Erythroblast (primary cell): ENCODE data around the gene EXOC6B.
"Not testable (repeated sequence)": the region's sequence is repeated elsewhere in the genome, so short reads cannot be mapped to it uniquely, and the experiment has no call there.

Experiments used
- DNase-seq, 2 experiments: peaks; one replicate each; lab custom pipeline; 2025; lab: John Stamatoyannopoulos, UW
- GATA1 ChIP-seq: IDR thresholded peaks from 2 replicates; pipeline ENCODE4 v1.6.1; 2011; ENCODE audit warnings: low read depth, mild to moderate bottlenecking, control low read depth, low read length, moderate library complexity
- POLR2A ChIP-seq: IDR thresholded peaks from 2 replicates; pipeline ENCODE4 v1.6.1; 2011; ENCODE audit warnings: mild to moderate bottlenecking, low read length

The EXOC6B gene

DNA sequence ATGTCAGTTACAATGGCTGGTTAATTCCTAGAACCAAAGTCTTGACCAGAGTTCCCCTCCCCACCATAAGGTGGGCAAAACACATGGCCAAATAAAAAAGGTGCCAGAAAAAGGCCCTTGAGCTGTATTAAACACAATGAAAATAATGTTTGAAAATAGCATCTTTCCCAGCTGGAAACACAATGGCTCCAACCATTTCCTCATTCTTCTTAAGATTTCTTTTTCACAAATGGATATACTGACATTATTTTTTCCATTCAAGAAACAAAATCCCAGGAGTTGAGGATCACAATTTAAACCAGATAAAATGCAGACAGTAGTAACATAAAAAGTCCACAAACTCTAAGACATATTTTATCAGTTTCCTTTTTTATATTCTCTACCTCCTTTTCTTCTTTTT, 143.8 kb downstream of the EXOC6B start:
- TF ChIP-seq GATA1 = no peak
- no peak for TF ChIP-seq POLR2A
- no peak for DNase-seq

DNA sequence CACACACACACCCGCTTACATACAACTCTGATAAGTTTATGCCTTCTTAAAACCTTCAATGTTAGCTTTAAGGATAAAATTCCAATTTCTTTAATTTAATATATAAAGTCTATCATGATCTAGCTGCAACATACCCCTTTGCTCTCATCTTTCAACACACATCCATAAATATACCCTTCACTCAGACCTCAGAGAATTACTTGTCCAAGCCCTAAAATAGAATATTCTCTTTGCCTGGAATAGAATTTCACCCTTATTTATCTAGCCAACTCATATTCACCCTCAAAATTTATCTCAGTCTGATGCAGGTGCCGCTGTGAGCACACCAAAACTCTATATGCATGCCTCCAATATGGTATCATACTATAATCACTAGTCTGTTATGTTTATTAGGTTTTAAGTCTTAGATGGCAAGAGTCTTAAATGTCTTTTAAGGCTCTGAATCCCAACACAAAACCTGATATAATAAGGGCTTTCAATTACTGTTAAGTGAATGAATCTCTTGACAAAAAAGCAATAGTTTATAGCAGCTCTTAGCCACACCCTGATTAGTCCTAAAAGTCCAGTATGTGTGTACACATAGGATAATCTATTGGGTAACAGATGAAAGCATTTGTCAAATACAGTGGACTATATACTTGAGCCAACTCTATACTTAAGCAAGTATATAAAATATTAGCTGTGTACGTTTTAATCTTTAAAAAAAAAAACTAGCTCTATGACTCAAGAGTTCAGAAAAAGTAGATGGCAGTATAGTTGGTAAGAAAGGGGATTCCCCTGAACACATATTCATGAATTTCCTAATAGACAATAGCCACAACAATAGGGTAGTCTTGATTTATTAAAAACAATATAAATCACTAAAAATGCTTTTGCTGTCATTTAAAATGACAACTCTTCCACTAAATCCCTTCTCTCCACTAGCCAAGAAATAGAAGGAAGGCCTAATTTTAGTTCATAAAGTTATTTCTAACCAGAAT, 144.5 kb downstream of the EXOC6B start:
- TF ChIP-seq GATA1 (no peak), POLR2A (no peak)
- DNase-seq = no peak

DNA sequence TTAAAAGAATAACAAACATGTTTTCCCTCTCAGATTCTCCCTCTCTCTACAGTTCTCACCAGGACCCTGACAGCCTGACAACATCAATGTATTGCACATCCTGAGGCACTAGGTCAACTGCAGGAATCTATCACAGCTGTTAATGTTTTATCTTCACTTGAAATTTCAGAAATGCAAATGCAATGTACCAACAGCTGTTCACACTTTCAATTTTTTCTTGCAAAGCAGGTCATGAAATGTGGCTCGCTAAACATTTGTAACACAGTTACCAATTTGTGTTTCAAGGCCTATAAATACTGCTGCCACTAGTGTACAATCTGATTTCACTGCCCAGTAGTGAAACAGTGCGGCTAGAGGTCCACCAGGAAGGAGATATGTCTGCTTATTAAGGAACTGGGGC, 147.8 kb downstream of the EXOC6B start:
- TF ChIP-seq GATA1 = no peak
- TF ChIP-seq POLR2A = no peak
- DNase-seq = no peak

DNA sequence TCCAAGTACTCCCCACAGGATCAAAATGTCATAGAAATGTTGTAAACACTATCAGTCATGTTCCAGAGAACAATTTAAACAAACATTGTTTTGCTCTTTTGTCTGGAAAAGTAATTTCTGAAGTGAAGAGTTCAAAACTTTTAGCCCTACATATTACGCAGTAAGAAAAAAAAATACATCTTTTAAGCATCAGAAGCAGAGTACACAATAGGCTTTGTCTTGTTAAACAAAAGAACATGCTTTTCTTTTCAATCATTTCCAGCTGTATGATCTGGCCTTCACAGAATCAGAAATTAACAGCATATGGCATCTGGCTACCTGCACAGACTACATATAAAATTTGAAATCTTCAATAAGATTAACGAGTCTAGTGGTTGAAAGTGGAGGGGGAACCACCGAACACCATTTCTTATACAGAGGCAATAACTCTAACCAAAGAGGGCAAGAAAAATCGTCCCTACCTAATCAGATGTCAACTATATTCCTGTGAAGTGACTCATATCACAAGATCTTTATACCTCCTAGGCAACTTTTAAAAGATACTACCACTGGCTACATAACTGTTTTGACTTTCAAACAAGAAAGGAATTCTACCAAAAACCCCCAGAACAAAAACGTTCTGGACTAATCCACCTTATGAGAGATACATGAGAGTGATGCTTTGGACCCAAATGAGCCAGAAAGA, 149.3 kb downstream of the EXOC6B start:
- TF ChIP-seq POLR2A = no peak
- no peak for TF ChIP-seq GATA1
- DNase-seq = no peak

DNA sequence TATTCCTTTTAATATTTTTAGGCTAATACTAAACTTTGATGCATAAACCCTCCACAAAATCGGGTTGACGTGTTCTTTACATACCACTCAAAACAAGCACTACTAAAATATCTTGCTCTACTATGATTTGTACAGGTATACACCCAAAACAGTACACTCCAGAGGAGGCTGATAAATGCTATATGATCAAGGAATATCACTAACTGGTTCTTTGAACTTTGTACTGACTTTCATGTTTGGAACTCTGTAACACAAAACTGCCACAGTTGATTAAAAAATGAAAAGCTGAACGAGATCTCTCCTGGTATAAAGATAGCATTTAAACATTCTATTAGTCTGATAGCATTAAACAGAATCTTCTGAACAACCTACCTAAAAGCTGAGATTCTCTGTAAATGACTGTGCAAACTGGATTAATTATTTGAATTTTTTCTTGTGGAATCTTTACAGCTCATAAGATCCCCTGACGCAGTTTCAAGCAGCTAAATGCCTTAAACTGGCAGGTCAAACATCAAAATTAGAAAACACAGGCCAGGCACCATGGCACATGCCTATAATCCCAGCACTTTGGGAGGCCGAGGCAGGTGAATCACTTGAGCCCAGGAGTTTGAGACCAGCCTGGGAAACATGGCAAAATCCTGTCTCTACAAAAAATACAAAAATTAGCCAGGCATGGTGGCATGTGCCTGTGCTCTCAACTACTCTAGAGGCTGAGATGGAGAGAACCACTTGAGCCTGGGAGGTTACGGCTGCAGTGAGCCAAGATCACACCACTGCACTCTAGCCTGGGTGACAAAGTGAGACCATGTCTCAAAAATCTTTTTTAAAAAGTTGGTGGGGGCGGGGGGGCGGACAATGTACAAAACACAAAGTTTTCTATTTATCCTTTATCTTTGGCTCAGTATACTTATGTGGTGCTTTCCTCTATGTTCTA, 150.6 kb downstream of the EXOC6B start:
- DNase-seq = no peak
- TF ChIP-seq POLR2A (no peak), GATA1 (no peak)

DNA sequence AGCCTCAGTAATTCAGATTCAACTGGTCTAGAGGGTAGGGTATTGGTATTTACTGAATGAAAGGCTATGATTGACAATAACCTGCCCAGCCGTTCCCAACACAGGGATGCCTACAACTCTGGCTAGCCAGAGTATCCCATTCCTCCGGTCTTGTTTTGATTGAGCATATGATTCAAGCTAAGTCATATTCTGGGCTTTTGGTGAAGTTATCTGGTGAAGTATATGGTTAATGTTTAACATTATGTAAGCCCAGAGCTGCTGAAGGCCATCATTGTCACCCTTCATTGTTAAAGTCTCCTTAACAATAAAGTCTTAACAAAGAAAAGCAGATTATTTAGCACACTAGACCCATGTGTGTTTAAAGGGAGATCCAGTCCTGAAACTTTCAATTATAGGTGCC, 152.6 kb downstream of the EXOC6B start:
- TF ChIP-seq GATA1 (no peak), POLR2A (no peak)
- DNase-seq = no peak

DNA sequence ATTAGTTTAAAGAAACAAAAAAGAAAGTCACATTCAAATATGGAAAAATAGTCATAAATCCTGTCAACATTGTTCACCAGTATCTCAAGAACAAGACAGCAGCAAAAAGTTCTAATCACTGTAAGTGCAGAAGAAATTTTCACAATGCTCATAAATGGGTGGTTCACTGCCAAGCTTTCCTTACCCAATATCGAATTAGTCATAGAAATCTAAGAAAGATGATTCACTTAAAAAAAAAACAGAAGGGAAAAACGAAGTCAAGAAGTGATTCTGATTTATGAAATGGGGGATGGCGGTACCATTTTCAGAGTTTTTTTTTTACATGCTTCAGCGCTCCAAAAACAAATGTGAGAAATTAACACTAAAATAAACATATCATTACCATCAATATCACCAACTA, 156.7 kb downstream of the EXOC6B start:
- TF ChIP-seq POLR2A (no peak), GATA1 (no peak)
- no peak for DNase-seq

DNA sequence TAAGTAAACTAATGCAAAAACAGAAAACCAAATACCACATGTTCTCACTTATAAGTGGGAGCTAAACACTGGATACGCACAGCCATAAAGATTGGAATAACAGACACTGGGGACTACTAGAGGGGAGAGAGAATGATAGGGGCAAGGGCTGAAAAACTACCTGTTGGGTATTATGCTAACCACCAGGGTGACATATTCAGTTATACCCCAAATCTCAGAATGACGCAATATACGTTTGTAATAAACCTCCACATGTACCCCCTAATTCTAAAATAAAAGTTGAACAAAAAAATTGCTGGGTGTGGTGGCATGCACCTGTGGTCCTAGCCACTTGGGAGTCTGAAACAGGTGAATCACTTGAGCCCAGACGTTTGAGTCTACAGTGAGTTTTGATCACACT, 157.2 kb downstream of the EXOC6B start:
- no peak for TF ChIP-seq GATA1
- TF ChIP-seq POLR2A = no peak
- no peak for DNase-seq

DNA sequence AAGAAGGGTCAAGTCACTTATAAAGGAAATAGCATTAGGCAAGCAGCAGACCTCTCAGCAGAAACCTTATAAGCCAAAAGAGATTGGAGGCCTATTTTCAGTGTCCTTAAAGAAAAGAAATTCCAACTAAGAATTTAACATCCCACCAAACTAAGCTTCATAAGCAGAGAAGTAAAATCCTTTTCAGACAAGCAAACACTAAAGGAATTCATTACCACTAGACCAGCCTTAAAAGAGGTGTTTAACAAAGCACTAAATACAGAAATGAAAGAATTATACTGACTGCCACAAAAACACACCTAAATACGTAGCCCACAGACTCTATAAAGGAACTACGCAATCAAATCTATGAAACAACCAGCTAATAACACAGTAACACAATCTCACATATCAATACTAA, 160.4 kb downstream of the EXOC6B start:
- no peak for TF ChIP-seq GATA1
- no peak for TF ChIP-seq POLR2A
- no peak for DNase-seq

DNA sequence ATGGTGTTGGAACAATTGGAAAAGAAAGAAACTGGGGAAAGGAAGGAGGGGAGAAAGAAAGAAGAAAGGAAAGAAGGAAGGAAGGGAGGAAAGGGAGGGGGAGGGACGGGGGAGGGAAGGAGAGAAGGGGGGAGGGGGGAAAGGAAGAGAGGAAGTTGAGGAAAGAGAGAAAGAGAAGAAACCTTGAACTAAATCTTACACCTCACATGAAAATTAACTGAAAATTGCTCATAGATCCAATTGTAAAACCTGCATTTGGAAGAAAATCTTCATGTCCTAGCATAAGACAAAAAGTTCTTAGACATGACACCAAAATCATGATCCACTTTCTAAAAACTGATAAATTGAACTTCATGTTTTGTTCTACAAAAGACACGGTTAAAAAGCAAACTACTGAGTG, 163.8 kb downstream of the EXOC6B start:
- TF ChIP-seq GATA1 (no peak), POLR2A (no peak)

DNA sequence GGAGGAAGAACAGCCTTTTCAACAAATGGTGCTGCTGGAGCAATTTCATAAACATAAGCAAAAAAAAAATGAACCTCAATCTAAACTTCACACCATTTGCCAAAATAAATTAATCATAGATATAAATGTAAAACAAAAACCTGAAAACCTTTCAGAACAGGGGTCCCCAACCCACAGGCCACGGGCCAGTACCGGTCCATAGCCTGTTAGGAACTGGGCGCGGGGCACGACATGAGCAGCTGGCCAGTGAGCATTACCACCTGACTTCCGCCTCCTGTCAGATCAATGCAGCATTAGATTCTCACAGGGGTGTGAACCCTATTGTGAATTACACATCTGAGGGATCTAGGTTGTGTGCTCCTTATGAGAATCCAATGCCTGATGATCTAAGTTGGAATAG, 176.0 kb downstream of the EXOC6B start:
- no peak for DNase-seq
- TF ChIP-seq POLR2A = no peak
- TF ChIP-seq GATA1 = no peak

More for the DNA sequence above, 163.8 kb downstream of the EXOC6B start:
- DNase-seq = no peak

DNA sequence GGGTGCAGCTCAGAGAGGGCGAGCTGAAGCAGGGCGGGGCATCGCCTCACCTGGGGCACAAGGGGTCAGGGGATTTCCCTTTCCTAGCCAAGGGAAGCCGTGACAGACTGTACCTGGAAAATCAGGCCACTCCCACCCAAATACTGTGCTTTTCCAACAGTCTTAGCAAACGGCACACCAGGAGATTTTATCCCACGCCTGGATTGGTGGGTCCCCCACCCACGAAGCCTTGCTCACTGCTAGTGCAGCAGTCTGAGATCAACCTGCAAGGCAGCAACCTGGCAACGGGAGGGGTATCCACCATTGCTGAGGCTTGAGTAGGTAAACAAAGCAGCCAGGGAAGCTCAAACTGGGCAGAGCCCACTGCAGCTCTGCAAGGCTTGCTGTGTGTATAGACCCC, 184.6 kb downstream of the EXOC6B start:
- DNase-seq = not testable (repeated sequence)

DNA sequence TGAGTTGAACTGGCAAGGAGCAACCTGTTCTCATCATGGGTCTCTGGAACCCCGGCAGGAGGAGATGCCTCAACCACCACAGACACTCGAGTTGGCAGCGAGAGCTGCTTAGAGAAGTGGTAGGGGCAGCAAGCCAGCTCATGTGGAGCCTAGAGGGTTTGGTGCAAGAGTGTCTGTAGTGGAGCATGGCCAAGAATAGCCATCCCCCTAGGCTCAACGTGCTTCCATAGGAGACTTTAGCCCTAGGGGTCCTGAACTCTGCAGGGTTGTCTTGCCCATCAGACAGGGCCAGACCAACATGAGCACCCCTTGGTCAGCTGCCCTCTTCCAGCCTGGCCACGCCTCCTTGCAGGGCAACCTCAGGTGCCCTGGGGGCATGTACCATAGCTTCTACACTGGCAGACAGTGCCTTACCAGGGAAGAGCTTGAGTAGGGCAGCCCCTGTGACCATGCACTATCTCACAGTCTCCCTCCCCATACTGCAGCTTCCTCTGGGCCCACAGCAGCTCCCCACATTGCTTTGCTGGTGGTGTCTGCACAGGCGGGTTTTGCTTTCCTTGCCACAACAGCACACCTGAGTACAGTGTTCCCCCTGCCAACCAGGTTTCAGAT, 187.1 kb downstream of the EXOC6B start:
- TF ChIP-seq GATA1 (no peak), POLR2A (no peak)

More for the DNA sequence above, 187.1 kb downstream of the EXOC6B start:
- DNase-seq = no peak
